GM19025 (cell line): ENCODE measurements around the gene ADARB1.
"Not testable (repeated sequence)": the region's sequence is repeated elsewhere in the genome, so short reads cannot be mapped to it uniquely, and the experiment has no call there.

Experiments
- ATAC-seq: cut with Tn5 transposase; IDR thresholded peaks from one replicate; pipeline ENCODE4 v1.9.1; 2021; ENCODE audit warnings: mild to moderate bottlenecking, low read depth, moderate library complexity; ENCODE audit not compliant: unreplicated experiment

ADARB1 gene

GRCh38 chr21:45129189-45129923 is 55.0 kb downstream of the ADARB1 start:
- no peak for ATAC-seq

DNA sequence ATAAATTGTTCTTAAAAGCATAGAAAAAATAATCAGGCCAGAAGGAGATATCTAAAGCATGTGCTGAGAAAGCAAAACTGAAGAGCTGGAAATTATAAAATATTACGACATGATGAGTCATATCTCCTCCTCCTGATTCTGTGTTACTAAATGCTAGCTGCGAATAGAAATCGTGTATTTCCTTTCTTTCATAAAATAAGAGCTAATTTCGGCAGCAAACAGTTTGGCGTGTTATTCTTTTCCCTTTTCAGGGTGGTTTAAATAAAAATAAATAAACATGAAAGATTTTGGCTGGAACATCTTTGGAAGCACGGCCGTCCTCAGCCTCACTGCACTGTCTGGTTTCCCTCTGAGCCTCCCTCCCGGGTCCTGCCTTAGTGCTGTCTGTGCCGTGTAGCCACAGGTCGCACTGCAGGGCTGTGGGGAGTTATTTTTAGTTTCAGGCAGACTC is 56.0 kb downstream of the ADARB1 start:
- ATAC-seq, result no peak

DNA sequence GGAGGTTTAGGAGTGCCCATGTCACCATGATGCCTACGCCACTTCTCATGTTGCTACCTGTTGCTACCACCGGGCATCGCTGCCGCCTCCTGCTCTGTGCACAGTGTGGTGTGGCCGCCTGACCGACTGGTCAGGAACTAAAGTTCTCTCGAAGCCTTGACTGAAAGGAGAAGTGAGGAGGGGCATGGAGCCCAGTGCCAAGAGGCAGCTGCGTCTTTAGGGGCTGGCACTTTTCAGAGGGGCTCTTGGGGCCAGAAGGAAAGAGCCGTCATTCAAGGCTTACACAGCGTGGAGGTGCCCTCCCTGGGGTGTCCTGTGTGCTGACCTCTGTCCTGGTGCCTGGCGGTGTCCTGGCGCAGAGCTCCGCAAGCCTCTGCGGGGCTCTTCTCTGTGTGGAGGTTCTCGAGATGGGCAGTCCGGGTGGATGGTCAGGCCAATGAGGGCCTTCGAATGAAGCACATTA is 57.2 kb downstream of the ADARB1 start:
- ATAC-seq, result no peak

DNA sequence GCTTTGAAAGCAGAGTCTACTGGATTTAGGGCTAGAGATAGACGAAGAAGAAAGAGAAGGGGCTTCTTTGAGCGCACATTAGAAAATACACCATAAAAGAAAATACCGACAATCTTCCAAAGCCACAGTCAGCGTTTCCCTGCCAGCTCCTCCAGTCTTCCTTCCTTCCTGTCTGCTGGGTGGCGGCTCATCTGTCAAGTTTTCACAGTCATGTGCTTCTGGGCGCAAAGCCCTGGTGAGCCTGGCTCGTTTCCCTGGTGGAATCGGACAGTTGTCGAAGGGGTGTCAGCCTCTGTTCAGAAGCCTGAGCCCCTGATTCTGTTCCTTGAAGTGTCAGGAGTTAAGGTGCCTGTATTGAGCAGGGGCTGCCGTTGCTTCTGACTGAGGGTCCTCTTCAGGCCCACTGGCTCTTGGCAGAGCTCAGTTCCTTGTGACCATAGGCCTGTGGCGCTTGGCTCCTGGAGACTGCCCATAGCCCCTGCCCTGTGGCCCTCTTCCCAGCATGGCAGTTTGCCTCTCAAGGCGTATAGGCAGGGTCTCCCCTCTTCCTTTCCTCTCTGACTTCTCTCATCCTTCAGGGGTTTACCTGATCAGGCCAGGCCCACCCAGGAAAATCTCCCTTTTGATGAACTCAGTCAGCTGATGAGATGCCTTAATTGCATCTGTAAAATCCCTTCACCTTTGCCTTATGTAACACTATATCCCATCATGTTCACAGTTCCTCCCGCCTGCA is 58.6 kb downstream of the ADARB1 start:
- ATAC-seq, result no peak

- not testable (repeated sequence) for ATAC-seq
These were observed 59.3 kb downstream of the ADARB1 start for GRCh38 chr21:45133574-45134278.

DNA sequence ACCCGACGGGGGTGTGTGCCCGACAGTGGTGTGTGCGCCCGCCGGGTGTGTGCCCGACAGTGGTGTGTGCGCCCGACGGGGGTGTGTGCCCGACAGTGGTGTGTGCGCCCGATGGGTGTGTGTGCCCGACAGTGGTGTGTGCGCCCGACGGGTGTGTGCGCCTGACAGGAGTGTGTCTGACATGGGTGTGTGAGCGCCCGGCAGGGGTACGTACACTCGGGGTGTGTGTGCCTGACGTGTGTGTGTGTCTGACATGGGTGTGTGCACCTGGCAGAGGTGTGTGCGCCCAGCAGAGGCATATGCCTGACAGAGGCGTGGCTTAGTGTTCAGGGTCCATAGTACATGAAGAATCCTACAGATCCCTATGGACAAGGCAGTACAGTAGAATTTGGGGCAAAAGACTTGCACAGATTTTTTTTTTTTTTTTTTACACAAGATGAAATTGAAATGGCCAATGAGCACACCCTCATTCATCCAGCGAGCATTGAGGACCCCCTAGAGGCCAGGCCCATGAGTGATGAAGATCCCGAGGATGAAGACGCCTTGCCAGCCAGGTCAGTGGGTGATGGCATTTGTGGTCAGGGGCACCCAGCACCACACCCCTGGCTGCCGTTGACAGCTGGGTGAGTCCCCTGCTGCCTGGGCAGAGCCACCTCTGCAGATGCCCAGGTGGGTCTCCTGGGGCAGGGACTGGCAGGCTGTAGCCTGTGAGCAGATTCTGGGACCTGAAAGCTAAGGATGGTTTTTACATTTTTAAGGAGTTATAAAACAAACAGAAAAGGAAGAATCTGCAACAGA is 60.1 kb downstream of the ADARB1 start:
- no peak for ATAC-seq

DNA sequence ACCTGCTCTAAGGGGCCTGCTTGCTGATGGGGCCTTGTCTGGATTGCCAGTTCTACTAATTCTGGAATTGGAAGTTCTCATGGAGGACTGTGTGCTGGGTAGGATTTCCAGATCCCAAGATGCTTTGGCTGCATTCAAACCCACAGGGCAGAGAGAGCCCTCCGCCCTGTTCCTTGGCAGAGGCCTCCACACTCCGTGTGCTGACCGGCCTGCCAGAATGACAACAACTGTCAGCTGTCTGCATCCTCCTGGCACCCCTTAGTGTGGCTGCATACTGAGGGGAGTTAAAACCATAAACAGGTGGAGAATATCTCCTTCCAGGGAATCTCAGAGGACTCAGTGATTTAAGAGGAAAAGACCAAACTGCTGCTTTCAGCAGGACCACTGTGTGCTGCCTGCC is 60.7 kb downstream of the ADARB1 start:
- no peak for ATAC-seq

DNA sequence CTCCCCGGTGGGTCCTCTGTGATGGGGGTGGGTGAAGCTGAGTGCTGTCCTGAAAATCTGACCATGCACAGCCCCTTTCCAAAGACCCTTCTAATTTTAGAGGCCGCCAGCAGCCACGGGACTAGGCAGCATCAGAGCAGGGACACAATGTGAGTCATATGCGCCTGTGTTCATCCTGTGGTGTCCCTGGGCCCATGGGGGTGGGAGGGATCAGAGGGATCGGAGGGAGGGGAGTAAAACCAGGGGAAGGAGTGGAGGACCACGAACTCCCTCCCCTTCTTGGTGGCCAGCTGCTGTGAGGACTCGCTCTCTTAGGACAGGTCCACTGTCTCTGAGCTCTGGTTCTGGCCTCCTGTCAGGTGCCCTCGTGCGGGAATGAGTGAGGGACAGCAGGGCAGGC is 61.5 kb downstream of the ADARB1 start:
- ATAC-seq, result no peak

DNA sequence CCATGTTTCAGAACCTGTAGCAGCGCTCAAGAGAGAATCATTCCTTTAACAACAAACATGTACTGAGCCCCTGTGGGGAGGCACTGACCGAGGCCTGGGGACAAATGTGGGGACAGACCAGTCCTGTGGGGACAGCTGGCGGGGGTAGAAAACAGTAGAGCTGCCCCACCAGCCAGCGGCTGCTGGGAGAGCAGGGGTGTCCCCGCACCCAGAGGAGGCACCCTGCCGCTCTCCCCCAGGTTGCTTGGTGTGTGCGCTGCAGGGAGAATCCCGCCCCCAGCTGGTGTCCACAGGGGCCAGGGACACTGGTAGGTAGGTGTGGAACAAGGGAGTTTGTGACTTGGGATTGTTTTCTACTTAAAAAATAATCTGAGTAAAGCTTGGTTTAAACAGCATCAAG is 62.1 kb downstream of the ADARB1 start:
- no peak for ATAC-seq

GRCh38 chr21:45136927-45137611 is 62.7 kb downstream of the ADARB1 start:
- ATAC-seq, result no peak

GRCh38 chr21:45137612-45137937 is 63.2 kb downstream of the ADARB1 start:
- ATAC-seq, result no peak

GRCh38 chr21:45138199-45139002 is 64.0 kb downstream of the ADARB1 start:
- no peak for ATAC-seq

- not testable (repeated sequence) for ATAC-seq
These were observed 64.6 kb downstream of the ADARB1 start for GRCh38 chr21:45139003-45139360.

GRCh38 chr21:45139473-45139872 is 65.1 kb downstream of the ADARB1 start:
- ATAC-seq, result no peak

DNA sequence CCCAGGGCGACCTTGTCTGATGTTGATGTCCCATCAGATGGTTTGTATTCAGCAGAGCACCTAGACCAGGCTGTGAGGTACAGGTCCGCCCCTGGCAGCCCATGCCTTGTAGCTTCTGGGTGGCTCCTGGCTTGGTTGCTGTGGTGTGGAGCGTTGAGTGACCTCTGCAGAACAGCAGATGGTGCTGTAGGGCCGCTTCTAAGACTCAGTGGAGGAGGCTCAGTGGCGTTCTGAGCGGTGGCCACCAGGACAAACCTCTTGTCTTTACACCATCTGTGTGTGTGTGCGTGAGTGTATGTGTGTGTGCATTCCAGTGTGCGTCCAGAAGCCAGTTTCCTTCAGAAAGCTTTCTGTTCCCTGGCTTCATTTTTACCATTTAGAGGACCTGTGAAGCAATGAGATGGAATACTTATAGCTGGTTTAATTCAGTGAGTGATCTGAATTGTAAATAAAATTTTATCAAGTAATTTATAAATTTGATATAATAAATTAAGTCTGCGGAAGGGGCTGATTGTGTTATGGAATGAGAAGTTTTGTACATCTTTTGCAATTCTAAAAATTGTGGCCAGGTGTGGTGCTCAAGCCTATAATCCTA is 66.1 kb downstream of the ADARB1 start:
- peak; percentile 80 for ATAC-seq

GRCh38 chr21:45140944-45141343 is 66.6 kb downstream of the ADARB1 start:
- ATAC-seq, result not testable (repeated sequence)

- no peak for ATAC-seq
These were observed 67.1 kb downstream of the ADARB1 start for GRCh38 chr21:45141507-45141906.

DNA sequence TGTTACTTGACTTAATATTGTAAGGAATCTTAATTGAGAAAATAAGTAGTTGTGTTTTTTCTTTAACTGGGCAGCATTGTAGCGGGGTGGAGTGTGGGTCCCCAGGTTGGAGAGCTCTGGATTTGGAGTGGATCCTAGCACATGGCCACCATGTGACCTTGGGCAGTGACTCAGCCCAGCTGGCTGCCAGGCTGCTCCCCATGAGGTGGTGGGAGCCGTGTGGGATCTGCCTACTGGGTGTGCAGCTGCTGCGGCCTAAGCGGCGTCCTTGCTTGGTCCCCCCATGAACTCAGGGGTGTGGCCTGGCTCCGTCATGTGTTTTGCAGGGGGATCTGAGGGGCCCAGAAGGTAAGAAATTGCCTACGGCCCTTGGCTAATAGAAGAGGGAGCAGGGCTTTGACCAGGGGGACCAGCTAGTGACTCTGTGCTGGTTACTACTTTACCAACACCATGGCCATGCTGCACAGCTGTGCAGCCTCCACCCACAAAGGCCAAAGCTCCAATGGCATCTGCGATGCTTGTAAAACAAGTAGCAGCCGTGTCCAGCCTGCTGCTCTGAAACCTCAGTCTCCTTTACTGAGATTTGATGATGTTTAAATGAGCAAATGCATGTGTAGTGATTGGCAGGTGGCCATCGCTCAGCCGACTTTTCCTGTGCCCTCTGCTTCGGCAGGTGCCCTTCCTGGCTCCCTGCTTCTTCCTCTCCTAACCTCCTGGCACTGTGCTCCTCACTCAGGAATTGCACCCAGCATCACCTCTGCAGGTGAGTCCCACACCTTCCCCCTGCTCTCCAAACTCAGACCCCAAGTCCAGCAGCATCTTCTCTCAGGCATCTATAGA is 68.3 kb downstream of the ADARB1 start:
- ATAC-seq, result no peak
